T-helper 2 cell treated with Interferon-gamma antibody and Interleukin-4, amounts not matched to agents 100 ng/mL and 5 ng/mL, for 36 hours (primary cell): Measurements from ENCODE around the gene ATP6V1A. TPM values are rescaled to one million over a fixed set of nuclear protein-coding genes. Genes with fewer than 3 reads are reported as not detected.

Source experiments
- intact Hi-C: fragments of 100-400 bp; cut with micrococcal nuclease; formaldehyde crosslinking; loops from one replicate; pipeline ENCODE4 v1.15.1; 2023
- total RNA-seq: library from RNA; stranded (reverse); gene quantifications from 2 replicates; pipeline ENCODE4 v1.2.3, GENCODE V29; 2022

The ATP6V1A gene
- total RNA-seq, result 39.0 and 40.9 TPM in 2 replicates

DNA sequence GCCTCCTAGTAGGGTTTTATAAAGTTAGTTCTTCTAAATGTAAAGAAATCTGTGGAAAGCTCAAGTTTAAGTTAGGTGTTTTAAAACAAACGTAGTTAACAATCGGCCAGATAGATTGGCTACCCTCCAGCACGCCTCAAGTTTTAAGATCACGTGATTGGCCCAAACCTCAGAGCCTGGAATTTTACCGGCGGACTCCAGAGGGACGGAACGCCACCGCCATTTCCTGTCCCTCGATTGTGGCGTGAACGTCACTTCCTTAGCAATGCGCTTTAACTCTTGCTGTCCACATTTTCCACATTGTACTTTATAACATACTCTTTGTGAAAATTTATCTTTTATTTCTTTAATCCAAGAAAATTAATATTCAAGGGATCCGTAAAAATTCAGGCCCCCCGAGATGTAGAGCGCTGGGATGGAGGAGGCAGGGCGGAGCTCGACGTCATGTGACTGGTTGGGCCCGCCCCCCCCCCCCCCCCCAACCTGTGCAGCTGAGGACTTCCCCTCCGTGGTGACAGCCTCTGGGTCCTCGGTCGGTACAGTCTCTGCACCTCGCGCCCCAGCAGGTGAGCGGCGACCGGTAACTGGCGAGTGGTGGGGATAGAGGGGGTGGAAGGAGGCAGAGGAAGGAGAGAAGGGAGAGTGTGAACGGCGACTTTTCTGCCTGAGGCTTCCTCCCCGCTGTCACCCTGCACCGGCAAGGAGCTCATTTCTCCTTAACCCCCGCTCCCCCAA lies at the start of gene ATP6V1A:
TSS of gene ATP6V1A (plus strand) at position 488 of the 735 bp plus-strand sequence. CDS start 31,719 bp downstream, outside the sequence.
- intact Hi-C loops, result loop anchor here (1.0 to 10.0 kb wide), 11 partner anchors 36 to 1184 kb away; partner anchors contain the start of genes CCDC191, QTRT2, SLC35A5 and USF3

DNA sequence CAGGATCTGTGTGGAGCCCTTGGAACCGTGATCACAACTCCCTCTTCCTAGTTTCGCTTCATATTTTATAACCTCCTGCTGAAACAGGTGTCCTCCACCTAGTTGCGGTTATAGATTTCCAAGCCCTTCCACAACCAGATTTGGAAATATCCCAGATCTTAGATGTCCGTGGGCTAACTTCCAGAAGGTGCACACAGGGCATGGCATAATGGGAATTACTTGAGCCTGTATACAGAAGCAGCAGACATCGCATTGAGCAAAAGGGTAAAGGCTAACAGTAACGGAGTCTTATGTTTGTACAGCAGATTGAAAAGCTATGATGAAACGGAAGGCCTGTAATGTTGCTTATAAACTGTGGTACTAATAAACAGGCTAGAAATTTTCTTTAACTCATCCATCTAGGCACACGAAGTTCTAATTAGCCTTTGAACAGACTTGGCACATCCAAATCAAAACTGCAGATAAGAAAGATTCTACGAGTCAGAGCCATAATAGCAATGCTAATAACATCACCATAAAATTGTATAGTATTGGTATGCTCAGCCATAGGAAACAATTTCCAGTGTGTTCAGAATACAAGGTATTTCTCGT lies 49.2 kb upstream of the ATP6V1A start:
- intact Hi-C loops, result loop anchor here (2.0 kb wide), 3 partner anchors 39 to 1135 kb away; partner anchors contain the start of gene SLC35A5

DNA sequence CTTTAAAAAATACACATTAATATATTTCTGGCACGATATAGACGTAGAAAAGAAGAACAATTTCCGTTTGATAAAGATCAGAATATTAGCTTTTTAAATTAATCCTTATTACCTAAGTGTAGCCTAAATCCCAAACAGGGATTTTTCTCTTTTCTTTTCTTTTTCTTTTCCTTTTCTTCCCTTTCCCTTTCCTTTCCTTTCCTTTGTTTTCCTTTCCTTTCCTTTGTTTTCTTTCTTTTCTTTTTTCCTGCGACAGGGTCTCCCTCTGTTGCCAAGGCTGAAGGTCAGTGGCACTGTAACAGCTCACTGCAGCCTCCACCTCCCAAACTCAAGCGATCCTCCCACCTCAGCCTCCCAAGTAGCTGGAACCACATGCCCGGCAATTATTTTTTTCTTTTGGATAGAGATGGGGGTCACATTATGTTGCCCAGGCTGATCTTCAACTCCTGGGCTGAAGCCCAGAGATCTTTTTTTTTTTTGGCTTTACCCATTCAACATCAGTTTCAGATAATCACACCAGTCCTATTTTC lies 48.6 kb upstream of the ATP6V1A start:
- intact Hi-C loops, result no loop called here

DNA sequence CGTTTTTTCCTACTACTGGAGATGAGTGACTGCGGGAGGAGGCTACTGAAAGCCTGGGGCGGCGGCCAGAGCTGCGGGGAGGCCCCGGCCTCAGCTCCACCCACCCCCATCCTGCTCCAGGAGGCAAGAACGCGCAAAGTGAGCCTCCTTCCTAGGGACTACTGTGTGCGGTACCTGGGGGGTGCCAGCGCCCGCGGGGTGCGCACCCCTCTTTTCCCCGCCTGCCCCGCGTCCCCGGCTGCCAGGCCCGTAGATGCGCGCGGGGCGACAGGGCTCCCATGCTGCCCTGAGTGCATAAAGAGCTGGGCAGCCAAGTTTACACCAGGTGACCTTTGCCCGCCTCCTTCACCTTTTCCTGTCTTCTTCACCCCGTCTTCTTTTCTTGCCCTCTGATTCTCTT lies 47.9 kb upstream of the ATP6V1A start:
- intact Hi-C loops, result no loop called here

DNA sequence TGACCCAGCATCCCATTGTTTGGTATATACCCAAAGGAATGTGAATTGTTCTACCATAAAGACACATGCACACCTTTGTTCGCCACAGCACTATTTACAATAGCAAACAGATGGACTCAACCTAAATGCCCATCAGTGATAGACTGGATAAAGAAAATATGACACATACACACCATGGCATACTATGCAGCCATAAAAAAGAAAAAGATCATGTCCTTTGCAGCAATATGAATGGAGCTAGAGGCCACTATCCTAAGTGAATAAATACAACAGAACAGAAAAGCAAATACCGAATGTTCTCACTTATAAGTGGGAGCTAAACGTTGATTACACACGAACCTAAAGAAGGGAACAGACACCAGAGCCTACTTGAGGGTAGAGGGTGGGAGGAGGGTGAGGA lies 39.0 kb upstream of the ATP6V1A start:
- intact Hi-C loops, result no loop called here

DNA sequence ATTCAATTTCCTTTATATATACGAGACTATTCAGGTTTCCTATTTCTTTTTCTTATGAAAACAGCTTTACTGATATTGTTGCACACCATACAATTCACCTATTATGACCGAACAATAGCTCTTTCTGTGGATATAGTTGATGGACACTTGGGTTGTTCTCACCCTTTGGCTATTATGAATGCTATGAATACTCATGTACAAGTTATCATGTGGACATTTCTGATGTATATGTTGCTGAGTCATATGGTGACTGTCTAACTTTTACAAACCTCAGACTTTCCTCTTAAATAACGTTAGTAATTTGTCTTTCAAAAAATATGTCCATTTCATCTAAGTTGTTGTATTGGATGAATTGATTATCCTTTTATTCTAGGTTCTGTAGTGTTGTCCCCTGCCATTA lies 34.7 kb upstream of the ATP6V1A start:
- intact Hi-C loops, result no loop called here

DNA sequence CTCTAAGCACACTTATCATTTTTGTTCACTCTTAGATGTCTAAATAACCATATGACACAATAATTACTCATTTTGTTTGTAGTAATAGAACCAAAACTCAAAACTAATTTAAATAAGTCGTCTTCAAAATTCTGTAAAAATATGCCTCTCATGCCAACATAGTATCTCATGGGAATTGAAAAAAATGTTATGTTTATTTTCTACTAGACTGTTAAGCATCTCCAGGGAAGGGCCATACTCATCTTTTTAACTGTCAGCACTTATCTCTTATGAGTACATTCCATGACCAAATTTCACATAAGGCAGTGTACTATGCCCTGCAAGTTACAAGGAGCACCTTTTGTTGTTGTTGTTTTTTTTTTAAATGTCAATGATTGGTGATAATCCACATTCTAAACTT lies 32.1 kb upstream of the ATP6V1A start:
- intact Hi-C loops, result no loop called here

DNA sequence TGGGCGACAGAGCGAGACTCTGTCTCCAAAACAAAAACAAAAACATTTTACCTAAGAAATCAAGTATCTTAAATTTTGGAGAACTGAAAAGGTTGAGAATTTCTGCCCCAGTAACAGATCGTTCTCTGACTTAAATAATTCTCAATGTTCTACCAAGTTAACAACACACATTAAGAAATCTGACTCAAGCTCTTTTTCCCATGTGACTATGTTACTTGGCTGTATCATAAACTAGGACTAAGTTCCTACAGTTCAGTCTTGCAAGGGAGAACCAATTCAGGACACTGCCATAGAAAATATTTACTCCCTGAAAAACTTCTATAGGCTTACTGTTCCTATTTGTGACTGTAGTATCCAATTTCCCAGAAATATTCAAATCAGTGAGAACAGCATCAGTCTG lies 29.5 kb upstream of the ATP6V1A start:
- intact Hi-C loops, result no loop called here

DNA sequence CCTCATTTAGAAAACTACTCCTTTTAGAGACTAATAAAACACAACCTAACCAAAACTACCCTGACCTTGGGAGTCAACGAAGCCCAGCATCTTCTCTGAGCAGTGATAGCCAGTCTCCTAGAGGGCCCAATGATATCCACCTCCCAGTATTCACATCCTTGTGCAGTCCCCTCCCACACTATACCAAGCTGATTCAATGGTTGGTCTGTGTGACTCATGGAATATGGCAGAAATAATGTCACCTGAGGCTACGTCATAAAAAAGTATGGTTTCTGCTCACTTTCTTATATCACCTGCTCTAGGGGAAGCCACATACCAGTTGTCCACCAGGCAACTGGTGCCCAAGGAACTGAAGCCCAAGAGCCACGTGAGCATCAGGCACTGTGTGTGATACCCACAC lies 29.0 kb upstream of the ATP6V1A start:
- intact Hi-C loops, result no loop called here

DNA sequence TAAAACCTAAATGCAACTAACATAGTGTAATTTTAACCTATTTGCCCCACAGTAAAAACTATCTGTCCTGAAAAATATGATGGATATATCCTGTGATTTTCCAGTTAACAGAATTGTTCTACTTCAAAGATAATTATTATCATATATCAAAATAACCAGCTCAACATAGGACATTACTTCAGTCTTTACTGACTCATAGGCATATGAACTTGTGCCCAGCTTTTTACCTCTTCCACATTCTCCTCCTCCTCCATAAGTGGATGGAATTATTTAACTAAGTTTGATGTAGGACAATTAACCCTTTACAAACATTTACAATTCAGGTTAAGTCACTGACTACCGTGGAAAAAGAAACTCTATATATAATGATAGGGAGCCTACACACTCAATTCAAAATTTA lies 27.5 kb upstream of the ATP6V1A start:
- intact Hi-C loops, result no loop called here

DNA sequence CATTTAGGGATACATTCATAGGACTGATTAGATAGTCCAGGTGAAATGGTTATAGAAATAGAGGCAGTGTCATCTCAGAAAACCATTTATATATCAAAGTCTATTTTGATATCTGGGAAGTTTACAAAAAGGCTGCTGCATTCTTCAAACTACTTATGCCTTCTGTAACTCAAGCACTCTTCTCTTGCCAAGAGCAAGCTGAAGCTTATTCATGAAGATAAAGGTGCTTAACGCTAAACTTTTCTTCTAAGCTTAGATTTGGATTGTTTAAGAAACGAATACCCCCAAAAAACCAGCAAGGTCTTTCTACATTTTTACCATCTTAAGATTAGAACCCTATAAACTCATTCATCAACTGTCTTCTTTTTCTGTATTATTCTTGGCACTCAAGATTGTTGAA lies 27.1 kb upstream of the ATP6V1A start:
- intact Hi-C loops, result no loop called here

DNA sequence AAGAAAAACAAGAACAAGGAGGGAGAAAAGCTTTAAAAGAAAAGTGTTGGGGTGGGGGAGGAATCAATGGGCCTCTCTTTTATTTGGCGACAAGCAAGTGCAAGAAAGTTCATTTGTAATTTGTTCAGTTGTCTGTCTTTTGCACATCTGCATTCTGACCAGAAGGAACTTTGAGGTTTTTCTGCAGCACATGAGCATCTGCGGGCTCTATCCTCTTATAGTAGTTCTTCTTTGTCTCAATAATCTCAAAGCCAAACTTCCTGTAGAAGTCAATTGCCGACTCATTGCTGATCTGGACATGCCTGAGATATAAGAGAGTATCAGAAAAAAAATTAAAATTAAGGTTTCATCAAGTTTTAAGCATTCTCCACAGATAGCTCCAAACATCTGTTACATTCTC lies 25.2 kb upstream of the ATP6V1A start:
- intact Hi-C loops, result no loop called here

DNA sequence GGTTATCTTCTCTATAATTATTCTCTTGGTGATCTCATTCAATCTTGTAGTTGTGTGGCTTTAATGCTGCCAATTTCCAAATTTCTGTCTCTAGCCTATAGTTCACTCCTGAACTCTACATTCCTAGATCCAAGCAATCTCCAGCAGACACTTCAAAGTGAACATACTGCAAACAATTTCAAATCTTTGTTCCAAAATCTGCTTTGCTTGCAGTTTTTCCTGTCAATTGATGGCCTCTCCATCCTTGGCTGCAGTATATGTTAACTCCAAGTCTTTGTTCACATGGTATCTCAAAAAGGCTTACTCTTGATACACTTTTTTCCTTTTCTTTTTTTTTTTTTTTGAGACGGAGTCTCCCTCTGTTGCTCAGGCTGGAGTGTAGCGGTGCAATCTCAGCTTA lies 18.2 kb upstream of the ATP6V1A start:
- intact Hi-C loops, result no loop called here

DNA sequence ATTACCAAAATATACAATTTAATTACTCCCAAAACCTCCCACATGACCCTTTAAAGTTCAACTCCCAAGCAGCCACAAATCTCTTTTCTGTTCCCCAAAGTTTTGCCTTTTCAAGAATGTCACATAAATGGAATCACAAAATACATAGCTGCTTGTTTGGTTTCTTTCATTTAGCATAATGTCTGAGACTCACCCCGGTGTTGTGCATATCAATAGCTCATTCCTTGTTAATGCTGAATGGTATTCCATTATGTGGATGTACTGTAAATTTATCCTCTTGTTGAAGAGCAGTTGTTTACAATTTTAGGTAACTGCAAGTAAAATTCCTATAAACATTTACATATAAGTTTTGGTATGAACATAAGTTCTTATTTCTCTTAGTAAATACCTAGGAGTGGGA lies 16.3 kb upstream of the ATP6V1A start:
- intact Hi-C loops, result no loop called here

DNA sequence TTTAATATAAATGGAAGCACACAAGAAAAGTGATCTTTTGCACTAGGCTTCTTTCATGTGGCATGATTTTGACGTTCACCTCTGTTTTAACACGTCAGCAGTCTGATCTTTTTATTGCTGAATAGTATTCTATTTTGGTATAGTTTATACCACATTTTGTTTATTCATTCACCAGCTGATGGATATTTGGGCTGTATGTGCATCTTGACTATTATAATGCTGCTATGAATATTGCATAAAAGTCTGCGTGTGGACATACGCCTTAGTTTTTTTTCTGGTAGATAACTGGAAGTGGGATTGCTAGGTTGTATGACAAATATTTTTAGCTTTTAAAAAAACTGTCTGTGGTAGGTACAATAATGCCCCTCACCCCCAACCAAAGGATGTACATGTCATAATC lies 15.1 kb upstream of the ATP6V1A start:
- intact Hi-C loops, result no loop called here

DNA sequence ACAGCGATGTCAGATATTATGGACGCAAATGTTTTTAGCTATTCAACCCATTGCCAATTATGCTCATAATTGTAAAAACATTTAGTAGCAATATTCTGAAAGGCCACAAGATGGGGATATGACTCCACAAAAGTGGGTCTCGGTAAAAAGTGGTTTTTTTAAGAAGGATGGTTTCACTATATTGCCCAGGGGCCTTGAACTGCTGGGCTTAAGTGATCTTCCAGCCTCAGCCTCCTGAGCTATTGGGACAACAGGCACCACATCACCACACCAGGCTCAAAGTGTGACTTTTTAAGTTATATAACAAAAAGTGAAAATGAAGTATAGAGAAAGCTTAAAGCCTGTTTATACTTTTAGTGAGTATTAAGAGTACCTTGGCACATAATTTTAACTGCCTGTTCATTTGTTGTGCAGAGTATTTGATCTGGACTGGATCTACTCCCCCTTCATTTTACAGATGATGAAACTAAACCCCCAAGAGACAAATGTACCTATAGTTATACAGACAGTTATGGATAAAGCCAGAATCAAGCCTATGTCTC lies 10.2 kb upstream of the ATP6V1A start:
- intact Hi-C loops, result loop anchor here (1.0 to 2.0 kb wide), 5 partner anchors 9 to 178 kb away; partner anchors contain the start of genes GRAMD1C and USF3

DNA sequence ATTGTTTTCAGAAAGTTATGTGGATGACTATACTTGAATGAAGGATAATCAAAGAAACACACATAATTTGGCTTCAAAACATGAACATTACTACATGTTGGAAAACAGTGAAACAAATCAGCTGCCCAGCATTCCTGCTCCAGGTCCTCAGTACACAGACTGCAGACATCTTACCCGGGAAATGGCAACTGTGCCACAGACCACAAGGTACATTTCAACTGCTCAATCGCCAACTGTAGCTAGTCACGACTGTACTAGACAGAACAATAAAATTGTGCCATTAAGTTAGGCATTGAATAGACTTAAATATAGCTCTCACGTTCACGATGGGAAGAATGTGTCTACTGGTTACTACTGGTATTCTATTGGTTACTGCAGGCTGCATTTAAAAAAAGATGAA lies 5.7 kb upstream of the ATP6V1A start:
- intact Hi-C loops, result loop anchor here (10.0 kb wide), 1 partner anchor 1066 kb away; no protein-coding TSS in a partner anchor

DNA sequence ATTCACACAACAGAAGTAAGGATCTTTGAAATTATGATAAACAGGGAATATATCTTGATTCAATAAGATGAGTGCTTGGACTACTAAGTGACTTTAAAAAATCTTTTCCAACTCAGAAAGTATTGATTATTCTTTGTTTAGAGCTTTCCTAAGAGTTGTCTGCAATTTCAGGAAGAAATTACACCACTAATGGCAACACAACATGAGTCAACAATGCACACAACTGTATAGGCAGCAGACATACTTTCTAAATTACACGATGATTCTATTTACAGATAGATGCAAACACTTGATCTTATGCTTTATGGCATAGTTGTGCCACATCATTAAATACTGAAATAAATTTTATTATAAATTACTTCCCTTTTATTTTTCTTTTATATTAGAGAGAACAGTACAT lies 5.2 kb upstream of the ATP6V1A start:
- intact Hi-C loops, result loop anchor here (10.0 kb wide), 1 partner anchor 1067 kb away; no protein-coding TSS in a partner anchor

DNA sequence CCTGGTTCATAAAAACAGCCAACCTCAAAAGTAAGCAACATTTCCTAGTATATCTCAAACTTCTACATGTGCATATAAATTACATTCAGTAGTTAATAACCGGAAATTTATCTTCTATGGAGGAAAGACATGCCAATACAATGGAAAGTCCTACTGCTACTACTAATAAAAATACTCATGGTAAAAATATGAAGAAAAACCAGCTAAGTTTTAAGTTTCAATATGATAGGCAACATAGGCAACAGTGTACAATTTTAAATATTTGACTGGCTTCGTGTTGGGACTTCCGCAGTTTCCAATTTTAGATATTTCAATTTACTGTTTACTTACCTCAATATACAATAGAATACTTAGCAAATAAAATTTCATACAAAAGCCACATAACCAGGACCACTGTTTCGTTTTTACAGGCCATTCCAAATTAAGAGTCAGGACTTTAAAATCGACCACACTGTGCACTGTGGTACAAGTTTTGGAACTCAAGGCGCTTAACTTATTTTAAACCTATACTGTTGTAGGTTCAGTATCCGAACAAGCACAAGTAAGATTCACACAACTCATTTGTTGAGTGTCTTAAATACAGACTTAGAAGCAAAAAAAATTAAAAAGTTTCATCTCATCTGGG lies 3.7 kb upstream of the ATP6V1A start:
- intact Hi-C loops, result loop anchor here (10.0 kb wide), 1 partner anchor 1068 kb away; no protein-coding TSS in a partner anchor

DNA sequence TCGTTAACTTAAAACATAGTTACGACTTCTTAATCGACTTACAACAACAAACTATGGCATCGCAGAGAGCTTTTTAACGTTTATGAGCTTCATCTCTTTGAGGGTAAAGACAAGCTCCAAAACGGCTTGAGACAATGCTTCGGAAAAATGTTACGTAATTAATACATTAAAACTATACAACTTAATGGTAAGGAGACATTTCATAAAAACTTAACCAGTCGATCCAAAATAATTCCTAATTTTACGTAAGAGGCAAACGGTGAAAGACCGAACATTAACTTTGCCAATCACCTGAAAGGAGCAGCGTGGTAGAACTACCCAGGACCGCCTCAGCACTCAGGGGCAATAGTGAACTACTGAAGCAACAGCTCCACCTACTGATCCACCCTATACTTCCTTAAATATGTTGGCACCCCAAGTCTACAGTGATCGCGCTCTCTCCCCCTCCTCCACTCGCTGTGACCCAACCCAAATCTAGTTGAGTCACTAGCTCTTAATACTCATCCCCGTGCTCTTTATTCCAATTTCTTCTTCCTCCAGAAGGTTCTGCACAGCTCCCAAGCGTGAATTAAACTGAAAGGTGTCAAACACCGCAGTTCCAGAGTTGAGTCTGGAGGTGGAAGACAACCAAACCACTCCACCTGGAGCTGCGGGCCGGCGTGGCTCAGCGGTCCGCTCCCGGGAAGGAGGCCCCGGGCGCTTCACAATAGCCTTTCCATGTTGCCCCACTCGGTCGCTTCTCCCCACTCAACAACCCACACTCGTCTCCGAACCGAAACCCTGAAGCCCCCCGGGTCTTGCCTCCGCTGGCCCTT lies 1.7 kb upstream of the ATP6V1A start:
- intact Hi-C loops, result loop anchor here (1.0 to 10.0 kb wide), 7 partner anchors 9 to 1070 kb away; partner anchors contain the start of gene SIDT1
